ENCODE measurements around the gene BROX.

DNA sequence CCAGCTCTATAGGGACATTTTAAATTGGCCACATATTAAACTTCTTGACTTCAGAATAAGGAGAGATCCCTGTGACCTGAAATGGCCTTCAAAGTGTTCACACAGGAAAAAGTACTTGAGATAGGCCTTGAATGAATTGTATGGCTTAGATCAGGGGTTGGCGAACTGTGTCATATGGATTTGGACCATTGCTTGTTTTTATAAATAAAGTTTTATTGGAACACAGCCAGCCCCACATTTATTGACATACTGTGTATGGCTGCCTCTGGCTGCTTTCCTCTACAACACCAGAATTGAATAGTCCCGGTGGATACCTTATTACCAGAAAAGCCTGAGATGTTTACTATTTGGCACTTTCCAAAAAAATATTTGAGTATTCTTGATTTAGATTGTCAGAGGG, 4.0 kb downstream of the BROX start:
- TF ChIP-seq GATA3 (IDR thresholded peaks at IDR 0.05; ENCODE audit: low read depth, low read length) = no peak
- no peak for TF ChIP-seq GATA2 (IDR thresholded peaks at IDR 0.05; ENCODE audit: low read depth, low read length)

Measured in SH-SY5Y (cell line).